Gastrocnemius medialis (tissue), 4 donors: ENCODE data around the gene MYO19.

Experiments
- POLR2A ChIP-seq, 2 donors: fragments of 450-650 bp; IDR thresholded peaks; one replicate each; pipeline ENCODE4 v1.6.1; 2017; ENCODE audit warnings: antibody characterized with exemption in 2 of 2, mild to moderate bottlenecking in 2 of 2, moderate library complexity in 2 of 2
- TF ChIP-seq, protein P1 (sequence below), 5 experiments: fragments of 450-650 bp in 3 of 5; fragments of 200-600 bp in 2 of 5; sonication (generic) in 2 of 5; IDR thresholded peaks in 4 of 5; conservative IDR thresholded peaks in 1 of 5; 1 replicate in 4 of 5; 2 replicates in 1 of 5; pipeline ENCODE4 v1.5.1; 2016 to 2019; ENCODE audit warnings: antibody characterized with exemption in 5 of 5, mild to moderate bottlenecking in 3 of 5, moderate library complexity in 3 of 5

GRCh38 chr17:36533935-36534839, 481 bp downstream of the MYO19 start:
- TF ChIP-seq, protein P1, sequence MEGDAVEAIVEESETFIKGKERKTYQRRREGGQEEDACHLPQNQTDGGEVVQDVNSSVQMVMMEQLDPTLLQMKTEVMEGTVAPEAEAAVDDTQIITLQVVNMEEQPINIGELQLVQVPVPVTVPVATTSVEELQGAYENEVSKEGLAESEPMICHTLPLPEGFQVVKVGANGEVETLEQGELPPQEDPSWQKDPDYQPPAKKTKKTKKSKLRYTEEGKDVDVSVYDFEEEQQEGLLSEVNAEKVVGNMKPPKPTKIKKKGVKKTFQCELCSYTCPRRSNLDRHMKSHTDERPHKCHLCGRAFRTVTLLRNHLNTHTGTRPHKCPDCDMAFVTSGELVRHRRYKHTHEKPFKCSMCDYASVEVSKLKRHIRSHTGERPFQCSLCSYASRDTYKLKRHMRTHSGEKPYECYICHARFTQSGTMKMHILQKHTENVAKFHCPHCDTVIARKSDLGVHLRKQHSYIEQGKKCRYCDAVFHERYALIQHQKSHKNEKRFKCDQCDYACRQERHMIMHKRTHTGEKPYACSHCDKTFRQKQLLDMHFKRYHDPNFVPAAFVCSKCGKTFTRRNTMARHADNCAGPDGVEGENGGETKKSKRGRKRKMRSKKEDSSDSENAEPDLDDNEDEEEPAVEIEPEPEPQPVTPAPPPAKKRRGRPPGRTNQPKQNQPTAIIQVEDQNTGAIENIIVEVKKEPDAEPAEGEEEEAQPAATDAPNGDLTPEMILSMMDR (IDR thresholded peaks at IDR 0.05 in 4 of 5, conservative IDR thresholded peaks at IDR 0.05 in 1 of 5): peak; percentile 26 to 63 (median 61)
- TF ChIP-seq POLR2A (IDR thresholded peaks at IDR 0.05): no peak
